GM12891 (cell line): ENCODE results near the gene CEACAM21.

Source experiments
- DNase-seq: peaks from one replicate; pipeline ENCODE4 v3.0.0; 2011; ENCODE audit warnings: low spot score; ENCODE audit not compliant: insufficient read length
- FAIRE-seq: peaks from 2 replicates; lab custom pipeline; 2011; peaks lifted over from hg19 to GRCh38; lab: Jason Lieb, UNC
- PAX5 ChIP-seq: IDR thresholded peaks from 2 replicates; pipeline ENCODE4 v1.6.1; 2011; ENCODE audit warnings: low read length, moderate library complexity, mild to moderate bottlenecking; ENCODE audit not compliant: insufficient read depth, severe bottlenecking
- POLR2A ChIP-seq: IDR thresholded peaks from 2 replicates; pipeline ENCODE4 v1.6.1; 2011; ENCODE audit warnings: low read depth, low read length, control low read depth
- POLR2AphosphoS5 ChIP-seq: IDR thresholded peaks from 2 replicates; pipeline ENCODE4 v1.6.1; 2011; ENCODE audit warnings: low read depth, low read length, control low read depth
- POU2F2 ChIP-seq: IDR thresholded peaks from 2 replicates; pipeline ENCODE4 v1.6.1; 2011; ENCODE audit warnings: low read depth, mild to moderate bottlenecking, control low read depth, low read length, moderate library complexity
- SPI1 ChIP-seq: IDR thresholded peaks from 2 replicates; pipeline ENCODE4 v1.6.1; 2011; ENCODE audit warnings: low read depth, low read length, control low read depth
- TAF1 ChIP-seq: IDR thresholded peaks from 2 replicates; pipeline ENCODE4 v1.6.1; 2011; ENCODE audit warnings: low read depth, low read length, control low read depth

The CEACAM21 gene

GRCh38 chr19:41606215-41606837 lies 30.4 kb downstream of the CEACAM21 start:
- no peak for TF ChIP-seq TAF1
- no peak for TF ChIP-seq PAX5
- TF ChIP-seq SPI1: no peak
- TF ChIP-seq POLR2A: no peak
- TF ChIP-seq POU2F2: no peak
- TF ChIP-seq POLR2AphosphoS5: no peak
- DNase-seq: no peak
- no peak for FAIRE-seq

- no peak for TF ChIP-seq PAX5
- TF ChIP-seq POU2F2: no peak
- TF ChIP-seq TAF1: no peak
- no peak for TF ChIP-seq POLR2AphosphoS5
- no peak for TF ChIP-seq SPI1
- no peak for TF ChIP-seq POLR2A
- FAIRE-seq (no peak), DNase-seq (no peak)
Measured at GRCh38 chr19:41607668-41608067, 31.7 kb downstream of the CEACAM21 start.

- DNase-seq (no peak), FAIRE-seq (no peak)
- TF ChIP-seq POU2F2: no peak
- TF ChIP-seq POLR2A: no peak
- TF ChIP-seq TAF1: no peak
- TF ChIP-seq SPI1: no peak
Measured at GRCh38 chr19:41610789-41611188, 34.8 kb downstream of the CEACAM21 start.

GRCh38 chr19:41612483-41612882 lies 36.5 kb downstream of the CEACAM21 start:
- DNase-seq (no peak), FAIRE-seq (no peak)
- TF ChIP-seq POU2F2 (no peak), POLR2AphosphoS5 (no peak), POLR2A (no peak), PAX5 (no peak), SPI1 (no peak), TAF1 (no peak)

GRCh38 chr19:41615207-41615606 lies 39.2 kb downstream of the CEACAM21 start:
- no peak for FAIRE-seq
- TF ChIP-seq POU2F2 (no peak), POLR2AphosphoS5 (no peak), PAX5 (no peak), POLR2A (no peak), TAF1 (no peak), SPI1 (no peak)
- no peak for DNase-seq

GRCh38 chr19:41616792-41617621 lies 41.0 kb downstream of the CEACAM21 start:
- no peak for DNase-seq
- no peak for TF ChIP-seq POLR2A
- no peak for TF ChIP-seq POU2F2
- no peak for TF ChIP-seq TAF1
- TF ChIP-seq POLR2AphosphoS5: no peak
- TF ChIP-seq SPI1: no peak
- no peak for TF ChIP-seq PAX5
- FAIRE-seq: no peak

- no peak for TF ChIP-seq TAF1
- TF ChIP-seq POLR2A: no peak
- TF ChIP-seq POLR2AphosphoS5: no peak
- TF ChIP-seq POU2F2: no peak
- TF ChIP-seq SPI1: no peak
- no peak for TF ChIP-seq PAX5
- FAIRE-seq (no peak), DNase-seq (no peak)
Measured at GRCh38 chr19:41617941-41618730, 42.2 kb downstream of the CEACAM21 start.

- no peak for TF ChIP-seq PAX5
- no peak for TF ChIP-seq POLR2A
- no peak for TF ChIP-seq TAF1
- no peak for TF ChIP-seq POLR2AphosphoS5
- TF ChIP-seq SPI1: no peak
- TF ChIP-seq POU2F2: no peak
- DNase-seq (no peak), FAIRE-seq (no peak)
Measured at GRCh38 chr19:41619018-41619556, 43.1 kb downstream of the CEACAM21 start.

- DNase-seq (no peak), FAIRE-seq (no peak)
- no peak for TF ChIP-seq TAF1
- TF ChIP-seq POU2F2: no peak
- TF ChIP-seq POLR2AphosphoS5: no peak
Measured at GRCh38 chr19:41620171-41620570, 44.2 kb downstream of the CEACAM21 start.
